SK-N-MC (cell line): Measurements from ENCODE around the gene RHBDD3.

Source experiments
- DNase-seq: peaks from one replicate; pipeline ENCODE4 v3.0.0-alpha.2; 2011; ENCODE audit warnings: low read depth, low spot score
- H3K27ac ChIP-seq: fragments of 200-600 bp; sonication (generic); 2 replicates; pipeline ENCODE4 v1.5.1; 2016; ENCODE audit warnings: mixed run types
- H3K36me3 ChIP-seq: fragments of 200-600 bp; sonication (generic); 2 replicates; pipeline ENCODE4 v1.6.1; 2017; ENCODE audit warnings: antibody characterized with exemption, low read length, mixed read lengths; ENCODE audit not compliant: insufficient read depth
- H3K4me3 ChIP-seq: fragments of 200-600 bp; sonication (generic); 2 replicates; pipeline ENCODE4 v1.5.1; 2016
- H3K9ac ChIP-seq: fragments of 200-600 bp; sonication (generic); 2 replicates; pipeline ENCODE4 v1.8.0; 2017; ENCODE audit warnings: mixed run types, mixed read lengths; ENCODE audit not compliant: insufficient read length
- H3K9me3 ChIP-seq: fragments of 200-600 bp; sonication (generic); 2 replicates; pipeline ENCODE4 v1.6.1; 2017; ENCODE audit warnings: low read depth, mild to moderate bottlenecking, antibody characterized with exemption, low read length, moderate library complexity, mixed read lengths
- EZH2 ChIP-seq: fragments of 200-600 bp; sonication (generic); IDR thresholded peaks from one replicate; pipeline ENCODE4 v1.6.1; 2017; ENCODE audit warnings: antibody characterized with exemption
- FOXP2 ChIP-seq: optimal IDR thresholded peaks from 2 replicates; pipeline ENCODE3; 2011; ENCODE audit warnings: mild to moderate bottlenecking, moderate library complexity; ENCODE audit not compliant: insufficient read depth; ENCODE audit errors: extremely low read length, control extremely low read depth
- POLR2AphosphoS5 ChIP-seq: IDR thresholded peaks from 2 replicates; pipeline ENCODE4 v1.6.1; 2012; ENCODE audit warnings: mild to moderate bottlenecking, low read depth, low read length, borderline replicate concordance

RHBDD3 gene

DNA sequence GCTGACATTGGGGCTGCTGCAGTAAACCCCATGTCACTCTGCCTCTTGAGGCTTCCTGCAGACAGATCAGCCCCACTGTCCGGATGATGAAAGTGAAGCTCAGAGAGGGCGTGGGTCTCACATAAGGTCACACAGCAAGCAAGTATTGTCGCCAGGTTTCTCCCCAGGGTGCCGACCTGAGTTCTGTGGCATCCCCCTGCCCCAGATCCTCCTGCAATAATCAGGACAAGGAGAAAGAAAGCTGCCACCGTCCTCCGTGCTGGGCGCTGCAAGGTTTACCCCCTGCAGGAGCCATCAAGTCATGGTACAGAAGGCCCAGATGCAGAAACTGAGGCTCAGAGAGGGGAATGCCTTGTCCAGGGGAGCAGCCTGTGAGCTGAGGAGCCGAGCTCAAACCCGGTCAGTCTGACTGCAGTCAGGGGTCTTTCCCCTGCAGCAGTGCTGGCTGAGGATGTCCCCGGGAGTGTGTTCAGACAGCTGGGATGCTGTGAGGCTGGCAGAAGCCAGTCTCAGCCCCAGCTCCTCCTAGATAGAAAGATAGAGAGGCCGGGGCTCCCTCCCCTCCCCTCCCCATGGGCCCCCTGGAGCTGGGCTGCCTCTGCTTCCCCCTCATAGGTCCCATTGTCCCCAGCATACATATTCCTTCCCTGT, 48.9 kb downstream of the RHBDD3 start:
- no peak overlapping the region for H3K27ac ChIP-seq
- DNase-seq = no peak
- no peak overlapping the region for H3K4me3 ChIP-seq
- no peaks in the 10 kb centered on the region for H3K36me3 ChIP-seq
- H3K9me3 ChIP-seq = no peaks in the 10 kb centered on the region
- TF ChIP-seq FOXP2 (no peak), EZH2 (no peak), POLR2AphosphoS5 (no peak)
- H3K9ac ChIP-seq = no peak overlapping the region

DNA sequence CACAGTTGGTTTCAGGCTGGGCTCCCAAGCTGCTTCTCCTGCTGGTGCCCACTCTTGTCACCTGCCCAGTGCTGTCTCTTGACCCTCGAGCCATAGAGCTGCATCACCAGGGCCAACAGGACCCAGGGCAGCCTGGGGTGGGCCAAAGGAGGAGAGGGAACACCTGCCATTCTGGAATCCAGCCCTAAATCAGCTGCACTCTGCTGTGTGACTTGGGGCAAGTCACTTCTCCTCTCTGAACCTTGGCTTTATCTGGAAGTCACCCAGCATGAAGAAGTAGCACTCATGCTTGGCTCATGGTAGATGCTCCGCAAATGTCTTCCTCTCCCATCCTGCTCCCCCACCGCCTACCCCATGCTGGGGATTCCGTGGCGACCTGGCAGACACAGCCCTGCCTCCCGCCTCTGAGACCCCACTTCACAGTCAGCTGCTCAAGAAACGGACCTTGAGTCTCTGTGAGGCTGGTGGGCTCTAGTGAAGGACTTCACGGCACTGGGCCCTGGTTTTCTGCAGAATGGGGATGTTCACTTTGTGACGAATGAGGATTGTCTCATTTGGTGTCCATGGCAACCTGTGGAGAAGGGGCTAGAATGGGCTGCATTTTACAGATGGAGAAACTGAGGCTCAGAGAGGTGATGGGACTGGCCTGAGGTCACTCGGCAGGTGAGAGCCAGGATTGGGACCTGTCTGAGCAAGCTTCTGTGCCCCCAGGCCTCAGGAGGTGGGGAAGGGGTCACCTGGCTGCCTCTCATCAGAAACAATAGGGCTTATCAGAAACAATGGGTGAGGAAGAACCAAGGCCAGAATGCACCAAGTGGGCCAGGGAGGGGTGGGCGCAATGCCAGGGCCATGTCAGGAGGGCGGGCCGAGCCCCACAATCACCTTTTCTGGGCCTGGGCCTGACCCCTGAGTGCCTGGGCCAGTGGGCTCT, 49.7 kb downstream of the RHBDD3 start:
- no peak for DNase-seq
- H3K27ac ChIP-seq = no peak overlapping the region
- H3K9me3 ChIP-seq = no peaks in the 10 kb centered on the region
- no peak overlapping the region for H3K4me3 ChIP-seq
- no peak overlapping the region for H3K9ac ChIP-seq
- no peak for TF ChIP-seq POLR2AphosphoS5
- TF ChIP-seq FOXP2 = no peak
- H3K36me3 ChIP-seq = no peaks in the 10 kb centered on the region

DNA sequence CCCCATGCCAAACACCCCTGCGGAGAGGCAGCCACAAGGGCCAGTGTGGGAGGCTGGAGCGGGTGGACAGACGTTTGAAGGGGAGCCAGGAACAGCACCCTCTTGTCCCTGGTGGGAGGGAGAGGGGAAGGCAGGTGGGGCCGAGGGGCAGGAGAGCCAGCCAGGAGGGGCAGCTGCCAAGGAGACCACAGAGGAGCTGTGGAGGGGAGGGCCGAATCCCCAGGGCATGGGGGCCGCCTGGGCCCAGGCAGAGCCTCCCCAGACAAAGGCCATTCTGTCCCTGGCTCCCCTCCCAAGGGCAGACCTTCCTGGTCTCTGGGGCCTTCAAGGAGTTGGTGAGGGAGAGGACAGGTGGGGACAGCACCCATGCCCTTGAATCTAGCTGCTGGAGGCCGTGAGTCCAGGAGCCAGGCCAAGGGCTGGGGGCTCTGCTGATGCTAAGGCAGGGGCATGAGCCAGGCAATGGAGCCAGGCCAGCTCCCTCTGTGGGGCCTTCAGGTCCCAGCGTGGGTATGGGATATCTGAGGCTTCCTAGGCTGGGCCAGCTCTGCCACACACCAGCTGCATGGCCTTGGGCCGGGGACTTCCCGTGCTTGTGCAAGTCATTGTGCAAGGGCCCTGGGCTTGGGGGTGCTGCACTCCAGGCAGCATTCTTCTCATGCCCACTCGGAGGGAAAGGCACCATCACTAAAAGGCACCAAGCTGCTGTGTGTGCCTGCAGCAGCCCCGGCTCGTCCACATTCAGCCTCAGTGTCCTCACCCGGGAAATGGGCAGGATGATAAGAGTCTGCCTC, 50.7 kb downstream of the RHBDD3 start:
- no peak for DNase-seq
- H3K27ac ChIP-seq = no peak overlapping the region

DNA sequence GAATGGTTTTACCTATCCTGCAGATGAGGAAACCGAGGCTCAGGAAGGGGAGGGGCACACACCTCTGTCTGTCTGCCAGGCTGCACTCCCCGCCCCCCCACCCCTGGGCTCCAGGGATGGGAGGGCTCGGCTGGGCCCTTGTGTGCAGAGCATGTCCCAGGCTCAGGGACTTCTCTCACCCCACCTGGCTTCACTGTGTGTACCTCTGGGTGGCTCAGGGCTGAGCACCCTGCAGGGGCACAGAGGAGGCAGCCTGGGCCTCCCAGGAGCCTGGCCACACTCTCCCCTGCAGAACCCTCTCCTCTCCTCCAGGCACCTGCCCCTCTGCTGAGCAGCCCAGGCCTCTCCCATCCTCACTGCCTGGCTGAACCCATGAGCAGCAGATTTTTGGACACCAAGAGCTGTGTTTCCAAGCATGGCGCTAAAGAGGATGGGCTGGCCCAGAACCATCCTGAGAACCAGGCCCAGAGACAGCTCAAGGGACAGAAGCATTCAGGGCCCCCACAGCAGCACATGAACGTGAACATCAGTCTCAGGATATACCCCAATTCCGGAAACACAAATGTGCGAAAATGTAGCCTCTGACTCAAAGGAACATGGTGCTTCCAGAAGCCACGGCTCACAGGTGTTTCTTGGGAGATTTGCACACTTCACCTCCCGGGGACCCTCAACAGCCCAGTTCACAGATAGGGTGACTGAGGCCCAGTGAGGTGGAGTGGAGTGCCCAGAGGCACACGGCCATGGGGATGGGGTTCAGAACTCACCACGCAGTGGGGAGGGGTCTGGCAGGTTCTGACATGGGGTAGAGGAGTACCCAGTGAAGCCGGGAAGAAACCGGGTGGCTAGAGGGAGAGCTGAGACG, 51.5 kb downstream of the RHBDD3 start:
- no peaks in the 10 kb centered on the region for H3K9me3 ChIP-seq
- DNase-seq = no peak
- H3K36me3 ChIP-seq = no peaks in the 10 kb centered on the region
- no peak overlapping the region for H3K9ac ChIP-seq
- H3K27ac ChIP-seq = no peak overlapping the region
- no peak for TF ChIP-seq EZH2
- no peak for TF ChIP-seq FOXP2
- TF ChIP-seq POLR2AphosphoS5 = no peak
- no peak overlapping the region for H3K4me3 ChIP-seq

More for the DNA sequence above, 50.7 kb downstream of the RHBDD3 start:
- TF ChIP-seq POLR2AphosphoS5 (no peak), EZH2 (no peak), FOXP2 (no peak)
- H3K9me3 ChIP-seq = no peaks in the 10 kb centered on the region
- H3K9ac ChIP-seq = no peak overlapping the region
- H3K36me3 ChIP-seq = no peaks in the 10 kb centered on the region
- H3K4me3 ChIP-seq = no peak overlapping the region

DNA sequence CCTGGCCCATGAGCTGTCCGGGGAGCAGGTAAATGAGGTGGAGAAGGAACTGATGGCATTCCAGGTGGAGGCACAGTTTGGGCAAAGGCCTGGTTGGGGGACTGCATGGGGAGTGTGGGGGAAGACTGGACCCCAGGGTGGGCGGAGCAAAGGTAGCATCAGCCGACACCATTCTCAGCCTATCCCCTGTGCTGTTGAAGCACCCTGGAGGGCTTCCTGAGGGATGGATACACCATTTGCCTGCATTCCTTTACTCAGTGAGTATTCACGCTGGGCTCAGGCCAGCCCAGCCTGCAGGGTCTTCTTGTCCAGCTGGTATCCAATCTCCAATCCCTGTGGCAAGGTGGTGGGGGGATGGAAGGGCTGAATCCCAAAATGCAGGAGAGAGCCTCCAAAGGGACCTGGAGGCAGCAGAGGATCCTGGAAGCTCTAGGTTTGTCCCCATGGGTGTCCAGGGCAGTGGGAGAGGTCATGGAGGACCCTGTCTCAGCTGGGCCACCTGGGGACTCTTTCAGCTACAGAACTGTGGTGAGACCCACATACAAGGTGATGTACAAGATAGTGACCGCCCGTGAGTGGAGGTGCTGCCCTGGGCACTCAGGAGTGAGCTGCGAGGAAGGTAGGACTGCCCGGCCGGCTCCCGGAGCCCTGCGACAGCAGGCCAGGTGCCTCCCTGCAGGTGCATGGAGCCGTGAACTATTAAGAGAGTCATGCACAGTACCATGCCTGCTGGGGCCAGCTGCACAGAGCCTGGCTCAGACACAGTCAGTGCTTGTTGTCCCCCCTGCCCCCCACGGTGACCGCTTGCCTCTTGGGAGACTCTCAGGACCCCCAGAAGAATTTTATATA, 52.5 kb downstream of the RHBDD3 start:
- DNase-seq = no peak
- H3K9ac ChIP-seq = no peak overlapping the region
- H3K36me3 ChIP-seq = no peaks in the 10 kb centered on the region
- H3K4me3 ChIP-seq = no peak overlapping the region
- TF ChIP-seq EZH2 = no peak
- no peak for TF ChIP-seq FOXP2
- TF ChIP-seq POLR2AphosphoS5 = no peak
- no peak overlapping the region for H3K27ac ChIP-seq
- H3K9me3 ChIP-seq = no peaks in the 10 kb centered on the region

DNA sequence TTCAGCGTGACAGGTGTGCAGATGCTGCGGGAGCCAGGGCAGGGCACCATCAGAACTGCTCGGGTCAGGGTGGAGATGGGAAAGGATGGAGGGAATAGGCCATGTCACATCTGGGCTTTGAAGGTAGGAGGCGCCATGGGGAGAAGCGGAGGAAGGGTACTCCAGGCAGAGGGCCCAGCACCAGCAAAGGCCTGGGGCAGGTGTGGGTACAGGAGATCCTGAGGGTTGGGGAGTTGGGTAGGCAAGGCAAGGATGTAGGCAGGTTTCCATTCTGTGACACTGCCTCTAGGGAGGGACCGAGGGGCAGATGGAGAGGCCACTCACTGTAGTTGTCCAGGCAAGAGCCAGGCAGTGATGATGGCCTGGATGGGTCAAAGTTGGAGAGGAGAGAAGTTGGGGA, 53.5 kb downstream of the RHBDD3 start:
- H3K36me3 ChIP-seq = no peaks in the 10 kb centered on the region
- no peak overlapping the region for H3K9ac ChIP-seq
- no peak for DNase-seq
- H3K27ac ChIP-seq = no peak overlapping the region
- no peaks in the 10 kb centered on the region for H3K9me3 ChIP-seq
- H3K4me3 ChIP-seq = no peak overlapping the region
- no peak for TF ChIP-seq EZH2
- TF ChIP-seq POLR2AphosphoS5 = no peak
- no peak for TF ChIP-seq FOXP2

DNA sequence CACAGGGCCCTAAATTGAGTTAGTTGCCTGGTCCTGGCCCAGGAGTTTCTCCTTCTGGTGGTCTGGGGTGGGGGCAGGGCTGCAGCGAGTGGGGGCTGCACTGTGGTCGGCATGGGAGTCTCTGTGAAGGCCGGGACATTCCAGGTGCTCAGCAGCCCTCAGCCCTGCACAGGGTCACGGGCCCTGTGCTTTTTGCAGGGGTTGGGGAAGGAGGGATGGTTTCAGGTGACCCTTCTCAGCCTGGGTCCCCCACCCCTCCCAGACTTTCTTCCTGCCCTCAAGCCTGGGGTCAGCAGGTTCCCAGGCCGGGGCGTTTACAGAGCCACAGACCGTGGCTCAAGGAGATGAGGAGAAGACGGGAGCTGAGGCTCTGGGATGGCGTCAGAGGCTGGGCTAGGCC, 54.3 kb downstream of the RHBDD3 start:
- no peak overlapping the region for H3K27ac ChIP-seq
- H3K4me3 ChIP-seq = no peak overlapping the region
- H3K9me3 ChIP-seq = no peaks in the 10 kb centered on the region
- no peak overlapping the region for H3K9ac ChIP-seq
- no peaks in the 10 kb centered on the region for H3K36me3 ChIP-seq
- no peak for TF ChIP-seq POLR2AphosphoS5
- no peak for TF ChIP-seq FOXP2
- TF ChIP-seq EZH2 = no peak
- no peak for DNase-seq
